NCI-H82 (cell line): ENCODE measurements around the gene SLIT3.

ENCODE experiments used
- DNase-seq: peaks from one replicate; lab custom pipeline; 2025; lab: John Stamatoyannopoulos, UW

Gene SLIT3

GRCh38 chr5:168992016-168992415 lies 308.9 kb downstream of the SLIT3 start:
- no peak for DNase-seq

- no peak for DNase-seq
Observed at GRCh38 chr5:168991311-168991710, 309.6 kb downstream of the SLIT3 start.

GRCh38 chr5:168990679-168991078 lies 310.3 kb downstream of the SLIT3 start:
- DNase-seq, result no peak

- no peak for DNase-seq
Observed at GRCh38 chr5:168989731-168990505, 311.0 kb downstream of the SLIT3 start.

GRCh38 chr5:168988699-168989098 lies 312.2 kb downstream of the SLIT3 start:
- no peak for DNase-seq

- peak; percentile 81 for DNase-seq
Observed at GRCh38 chr5:168987543-168988300, 313.2 kb downstream of the SLIT3 start.

- no peak for DNase-seq
Observed at GRCh38 chr5:168985454-168985853, 315.5 kb downstream of the SLIT3 start.

- no peak for DNase-seq
Observed at GRCh38 chr5:168984135-168984675, 316.7 kb downstream of the SLIT3 start.

- DNase-seq, result no peak
Observed at GRCh38 chr5:168979135-168979534, 321.8 kb downstream of the SLIT3 start.

- DNase-seq, result no peak
Observed at GRCh38 chr5:168978500-168978899, 322.4 kb downstream of the SLIT3 start.

- DNase-seq, result no peak
Observed at GRCh38 chr5:168978015-168978414, 322.9 kb downstream of the SLIT3 start.

- DNase-seq, result no peak
Observed at GRCh38 chr5:168976311-168976970, 324.5 kb downstream of the SLIT3 start.

- DNase-seq, result no peak
Observed at GRCh38 chr5:168975331-168975730, 325.6 kb downstream of the SLIT3 start.

GRCh38 chr5:168974082-168974481 lies 326.9 kb downstream of the SLIT3 start:
- DNase-seq, result no peak

GRCh38 chr5:168972731-168973130 lies 328.2 kb downstream of the SLIT3 start:
- DNase-seq, result no peak

- DNase-seq, result no peak
Observed at GRCh38 chr5:168971100-168971499, 329.8 kb downstream of the SLIT3 start.

- no peak for DNase-seq
Observed at GRCh38 chr5:168969326-168969886, 331.5 kb downstream of the SLIT3 start.

GRCh38 chr5:168967882-168968620 lies 332.9 kb downstream of the SLIT3 start:
- no peak for DNase-seq

- no peak for DNase-seq
Observed at GRCh38 chr5:168965638-168966037, 335.3 kb downstream of the SLIT3 start.

- DNase-seq, result no peak
Observed at GRCh38 chr5:168964182-168964581, 336.8 kb downstream of the SLIT3 start.

GRCh38 chr5:168962306-168962705 lies 338.6 kb downstream of the SLIT3 start:
- DNase-seq, result no peak

- DNase-seq, result no peak
Observed at GRCh38 chr5:168961681-168962080, 339.3 kb downstream of the SLIT3 start.
